ENCODE measurements around the gene NCEH1.
"Not testable (repeated sequence)": the region's sequence is repeated elsewhere in the genome, so short reads cannot be mapped to it uniquely, and the experiment has no call there.

Gene NCEH1

GRCh38 chr3:172665510-172665909 lies 45.4 kb downstream of the NCEH1 start:
- ATAC-seq: not testable (repeated sequence)

- ATAC-seq: not testable (repeated sequence)
Measured at GRCh38 chr3:172660421-172660820, 50.4 kb downstream of the NCEH1 start.

GRCh38 chr3:172659246-172660002 lies 51.4 kb downstream of the NCEH1 start:
- peak; percentile 62 for ATAC-seq

DNA sequence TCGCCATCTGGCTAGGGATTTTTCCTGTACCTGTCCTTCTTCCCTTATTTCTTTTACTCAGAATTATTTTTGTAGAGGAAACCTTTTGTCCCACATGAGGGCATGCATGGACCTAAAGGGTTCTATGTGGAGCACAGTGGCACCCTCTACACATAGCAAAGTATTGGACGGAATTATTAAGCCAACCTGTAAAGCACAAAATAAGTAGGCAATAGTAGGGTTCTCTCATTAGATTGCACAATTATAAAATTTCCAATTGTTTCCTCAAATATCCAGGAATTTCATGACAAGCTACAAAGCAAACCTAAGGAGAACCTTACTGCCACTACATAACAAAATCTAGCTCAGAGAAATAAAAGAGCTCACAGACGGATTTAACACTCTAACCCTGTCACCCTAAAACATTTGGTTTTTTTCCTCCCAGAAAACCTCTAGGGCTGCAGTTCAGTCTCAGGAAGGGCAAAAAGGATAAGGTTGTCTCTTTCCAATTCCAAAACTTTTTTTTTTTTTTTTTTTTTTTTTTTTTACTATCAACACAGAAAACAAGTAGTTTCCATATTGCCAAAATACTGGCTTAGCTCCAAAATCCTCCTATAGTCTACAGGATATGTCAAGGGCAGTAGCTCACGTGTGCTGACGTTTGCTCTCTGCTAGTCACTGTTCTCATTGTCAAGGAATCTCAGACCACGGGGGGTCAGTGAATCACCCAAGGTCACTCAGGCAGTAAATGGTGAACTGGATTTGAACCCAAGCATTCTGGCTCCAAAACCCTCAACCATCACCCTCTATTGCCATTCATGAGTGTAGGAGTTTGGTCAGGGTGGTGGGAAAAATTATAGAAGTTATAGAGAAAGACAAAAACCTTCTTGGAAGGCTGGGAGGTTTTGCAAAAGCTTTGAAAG lies 52.3 kb downstream of the NCEH1 start:
- peak; percentile 91 for ATAC-seq
- TF ChIP-seq, protein P1, sequence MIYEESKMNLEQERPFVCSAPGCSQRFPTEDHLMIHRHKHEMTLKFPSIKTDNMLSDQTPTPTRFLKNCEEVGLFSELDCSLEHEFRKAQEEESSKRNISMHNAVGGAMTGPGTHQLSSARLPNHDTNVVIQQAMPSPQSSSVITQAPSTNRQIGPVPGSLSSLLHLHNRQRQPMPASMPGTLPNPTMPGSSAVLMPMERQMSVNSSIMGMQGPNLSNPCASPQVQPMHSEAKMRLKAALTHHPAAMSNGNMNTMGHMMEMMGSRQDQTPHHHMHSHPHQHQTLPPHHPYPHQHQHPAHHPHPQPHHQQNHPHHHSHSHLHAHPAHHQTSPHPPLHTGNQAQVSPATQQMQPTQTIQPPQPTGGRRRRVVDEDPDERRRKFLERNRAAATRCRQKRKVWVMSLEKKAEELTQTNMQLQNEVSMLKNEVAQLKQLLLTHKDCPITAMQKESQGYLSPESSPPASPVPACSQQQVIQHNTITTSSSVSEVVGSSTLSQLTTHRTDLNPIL (CRISPR knock-in tag; IDR thresholded peaks at IDR 0.05; ENCODE audit: low read depth): 0 out of 2 replicates have a peak, but pooled peaks have one; percentile 29
- TF ChIP-seq ZFP3 (CRISPR knock-in tag; IDR thresholded peaks at IDR 0.05) (peak; percentile 85), PATZ1 (CRISPR knock-in tag; IDR thresholded peaks at IDR 0.05; ENCODE audit: borderline replicate concordance) (no peak), SNAI2 (CRISPR knock-in tag; IDR thresholded peaks at IDR 0.05) (0 out of 2 replicates have a peak, but pooled peaks have one; percentile 69), ISL1 (CRISPR knock-in tag; IDR thresholded peaks at IDR 0.05) (peak; percentile 30; the same call in 1 of the 2 replicates)

More at GRCh38 chr3:172659246-172660002, 51.4 kb downstream of the NCEH1 start:
- TF ChIP-seq PATZ1 (CRISPR knock-in tag; IDR thresholded peaks at IDR 0.05; ENCODE audit: borderline replicate concordance) (no peak), ZNF8 (CRISPR knock-in tag; IDR thresholded peaks at IDR 0.05) (no peak), ZFP3 (CRISPR knock-in tag; IDR thresholded peaks at IDR 0.05) (no peak), ESRRG (CRISPR knock-in tag; IDR thresholded peaks at IDR 0.05) (no peak), RARB (CRISPR knock-in tag; IDR thresholded peaks at IDR 0.05) (no peak), ZNF565 (CRISPR knock-in tag; conservative IDR thresholded peaks at IDR 0.05; ENCODE audit: low read depth) (no peak), ISL1 (CRISPR knock-in tag; IDR thresholded peaks at IDR 0.05) (no peak)

DNA sequence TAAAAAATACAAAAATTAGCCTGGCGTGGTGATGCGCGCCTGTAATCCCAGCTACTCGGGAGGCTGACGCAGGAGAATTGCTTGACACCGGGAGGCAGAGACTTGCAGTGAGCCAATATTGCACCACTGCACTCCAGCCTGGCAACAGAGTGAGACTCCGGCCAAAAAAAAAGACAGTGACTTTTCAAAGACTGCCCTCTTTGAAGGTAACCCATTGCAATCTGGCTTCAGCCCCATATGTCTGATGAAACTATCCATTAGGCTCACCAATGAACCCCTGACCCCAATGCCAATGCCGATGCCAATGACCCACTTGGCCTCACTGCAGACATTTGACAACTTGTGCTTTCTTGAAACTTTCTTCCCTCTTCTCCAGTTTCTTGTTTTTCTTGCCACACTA lies 54.3 kb downstream of the NCEH1 start:
- TF ChIP-seq, protein P2, sequence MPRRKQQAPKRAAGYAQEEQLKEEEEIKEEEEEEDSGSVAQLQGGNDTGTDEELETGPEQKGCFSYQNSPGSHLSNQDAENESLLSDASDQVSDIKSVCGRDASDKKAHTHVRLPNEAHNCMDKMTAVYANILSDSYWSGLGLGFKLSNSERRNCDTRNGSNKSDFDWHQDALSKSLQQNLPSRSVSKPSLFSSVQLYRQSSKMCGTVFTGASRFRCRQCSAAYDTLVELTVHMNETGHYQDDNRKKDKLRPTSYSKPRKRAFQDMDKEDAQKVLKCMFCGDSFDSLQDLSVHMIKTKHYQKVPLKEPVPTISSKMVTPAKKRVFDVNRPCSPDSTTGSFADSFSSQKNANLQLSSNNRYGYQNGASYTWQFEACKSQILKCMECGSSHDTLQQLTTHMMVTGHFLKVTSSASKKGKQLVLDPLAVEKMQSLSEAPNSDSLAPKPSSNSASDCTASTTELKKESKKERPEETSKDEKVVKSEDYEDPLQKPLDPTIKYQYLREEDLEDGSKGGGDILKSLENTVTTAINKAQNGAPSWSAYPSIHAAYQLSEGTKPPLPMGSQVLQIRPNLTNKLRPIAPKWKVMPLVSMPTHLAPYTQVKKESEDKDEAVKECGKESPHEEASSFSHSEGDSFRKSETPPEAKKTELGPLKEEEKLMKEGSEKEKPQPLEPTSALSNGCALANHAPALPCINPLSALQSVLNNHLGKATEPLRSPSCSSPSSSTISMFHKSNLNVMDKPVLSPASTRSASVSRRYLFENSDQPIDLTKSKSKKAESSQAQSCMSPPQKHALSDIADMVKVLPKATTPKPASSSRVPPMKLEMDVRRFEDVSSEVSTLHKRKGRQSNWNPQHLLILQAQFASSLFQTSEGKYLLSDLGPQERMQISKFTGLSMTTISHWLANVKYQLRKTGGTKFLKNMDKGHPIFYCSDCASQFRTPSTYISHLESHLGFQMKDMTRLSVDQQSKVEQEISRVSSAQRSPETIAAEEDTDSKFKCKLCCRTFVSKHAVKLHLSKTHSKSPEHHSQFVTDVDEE (CRISPR knock-in tag; IDR thresholded peaks at IDR 0.05): no peak
- no peak for TF ChIP-seq ZFP3 (CRISPR knock-in tag; IDR thresholded peaks at IDR 0.05)
- no peak for ATAC-seq

DNA sequence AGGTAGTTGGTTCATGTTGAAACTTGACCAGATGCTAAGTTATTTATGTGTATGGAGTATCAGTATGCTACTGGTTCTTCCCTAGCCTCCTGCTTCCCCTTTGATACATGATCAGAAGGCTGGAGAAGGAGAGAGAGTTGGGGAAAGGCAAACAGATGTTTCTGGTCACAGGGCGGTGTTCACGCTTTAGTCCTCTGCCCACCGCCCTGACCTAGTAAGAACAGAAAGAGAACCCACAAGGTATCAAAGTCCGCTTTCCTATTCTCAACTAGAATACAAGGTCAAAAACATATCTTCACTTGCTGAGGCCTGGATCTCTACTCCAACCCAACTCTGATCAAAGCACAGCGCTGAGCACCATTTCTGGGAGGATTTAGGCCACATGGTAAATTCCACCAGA lies 55.5 kb downstream of the NCEH1 start:
- ATAC-seq: no peak
- TF ChIP-seq ESRRG (CRISPR knock-in tag; IDR thresholded peaks at IDR 0.05): no peak
- TF ChIP-seq ZNF8 (CRISPR knock-in tag; IDR thresholded peaks at IDR 0.05): no peak
- TF ChIP-seq PATZ1 (CRISPR knock-in tag; IDR thresholded peaks at IDR 0.05; ENCODE audit: borderline replicate concordance): no peak
- TF ChIP-seq BACH2 (CRISPR knock-in tag; IDR thresholded peaks at IDR 0.05; ENCODE audit: borderline replicate concordance): no peak
- TF ChIP-seq RARB (CRISPR knock-in tag; IDR thresholded peaks at IDR 0.05): no peak
- no peak for TF ChIP-seq GLIS3 (CRISPR knock-in tag; IDR thresholded peaks at IDR 0.05)
- TF ChIP-seq ZFP30 (CRISPR knock-in tag; IDR thresholded peaks at IDR 0.05): no peak
- TF ChIP-seq ZNF70 (CRISPR knock-in tag; IDR thresholded peaks at IDR 0.05): no peak
- TF ChIP-seq ZNF565 (CRISPR knock-in tag; conservative IDR thresholded peaks at IDR 0.05; ENCODE audit: low read depth): no peak
- TF ChIP-seq, protein P1 (CRISPR knock-in tag; IDR thresholded peaks at IDR 0.05; ENCODE audit: low read depth): no peak
- TF ChIP-seq, protein P3, sequence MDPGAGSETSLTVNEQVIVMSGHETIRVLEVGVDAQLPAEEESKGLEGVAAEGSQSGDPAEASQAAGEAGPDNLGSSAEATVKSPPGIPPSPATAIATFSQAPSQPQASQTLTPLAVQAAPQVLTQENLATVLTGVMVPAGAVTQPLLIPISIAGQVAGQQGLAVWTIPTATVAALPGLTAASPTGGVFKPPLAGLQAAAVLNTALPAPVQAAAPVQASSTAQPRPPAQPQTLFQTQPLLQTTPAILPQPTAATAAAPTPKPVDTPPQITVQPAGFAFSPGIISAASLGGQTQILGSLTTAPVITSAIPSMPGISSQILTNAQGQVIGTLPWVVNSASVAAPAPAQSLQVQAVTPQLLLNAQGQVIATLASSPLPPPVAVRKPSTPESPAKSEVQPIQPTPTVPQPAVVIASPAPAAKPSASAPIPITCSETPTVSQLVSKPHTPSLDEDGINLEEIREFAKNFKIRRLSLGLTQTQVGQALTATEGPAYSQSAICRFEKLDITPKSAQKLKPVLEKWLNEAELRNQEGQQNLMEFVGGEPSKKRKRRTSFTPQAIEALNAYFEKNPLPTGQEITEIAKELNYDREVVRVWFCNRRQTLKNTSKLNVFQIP (CRISPR knock-in tag; IDR thresholded peaks at IDR 0.05; ENCODE audit: borderline replicate concordance, low read depth): no peak
- TF ChIP-seq ZFP3 (CRISPR knock-in tag; IDR thresholded peaks at IDR 0.05): no peak

Measured in SK-N-SH treated with all-trans-retinoic acid at 6 μM for 48 hours (cell line).